IPS-15b (cell line): ENCODE measurements around the gene NPY4R.
"Not testable (repeated sequence)": the region's sequence is repeated elsewhere in the genome, so short reads cannot be mapped to it uniquely, and the experiment has no call there.

Experiments used
- H3K27me3 ChIP-seq: one replicate; pipeline ENCODE4 v1.6.1; 2013; ENCODE audit warnings: low read length; ENCODE audit not compliant: control insufficient read depth, insufficient read depth
- H3K36me3 ChIP-seq: one replicate; pipeline ENCODE4 v1.6.1; 2013; ENCODE audit warnings: low read length; ENCODE audit not compliant: control insufficient read depth, insufficient read depth
- H3K4me1 ChIP-seq: one replicate; pipeline ENCODE4 v1.6.1; 2013; ENCODE audit warnings: mild to moderate bottlenecking, low read length; ENCODE audit not compliant: control insufficient read depth, insufficient read depth
- H3K4me3 ChIP-seq: one replicate; pipeline ENCODE4 v1.5.1; 2013; ENCODE audit warnings: low read depth, low read length
- H3K9ac ChIP-seq: one replicate; pipeline ENCODE4 v1.6.1; 2013; ENCODE audit warnings: low read depth, mild to moderate bottlenecking, low read length
- H3K9me3 ChIP-seq: one replicate; pipeline ENCODE4 v1.6.1; 2013; ENCODE audit warnings: mild to moderate bottlenecking, low read length; ENCODE audit not compliant: control insufficient read depth, insufficient read depth

The NPY4R gene

DNA sequence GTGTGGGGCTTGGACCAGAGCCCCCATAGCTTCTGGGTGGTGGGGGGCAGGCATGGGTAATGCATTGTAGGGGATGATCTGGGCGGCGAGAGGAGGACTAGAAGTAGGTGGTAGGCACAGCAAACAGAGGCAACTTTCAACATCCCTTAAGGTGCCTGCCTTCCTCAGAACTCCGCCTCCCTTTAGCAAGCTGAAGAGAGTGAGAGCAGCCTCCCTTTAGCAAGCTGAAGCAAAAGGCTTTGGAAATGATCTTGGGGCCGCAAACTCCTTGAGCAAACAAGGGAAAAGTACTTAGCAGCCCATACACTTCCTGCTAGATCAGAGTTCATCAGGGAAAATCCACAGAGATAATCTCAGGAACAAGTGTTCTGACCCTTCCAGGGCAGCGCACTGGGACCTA lies 18.3 kb downstream of the NPY4R start:
- not testable (repeated sequence) for H3K4me1 ChIP-seq, H3K4me3 ChIP-seq, H3K9me3 ChIP-seq, H3K27me3 ChIP-seq, H3K9ac ChIP-seq, H3K36me3 ChIP-seq

DNA sequence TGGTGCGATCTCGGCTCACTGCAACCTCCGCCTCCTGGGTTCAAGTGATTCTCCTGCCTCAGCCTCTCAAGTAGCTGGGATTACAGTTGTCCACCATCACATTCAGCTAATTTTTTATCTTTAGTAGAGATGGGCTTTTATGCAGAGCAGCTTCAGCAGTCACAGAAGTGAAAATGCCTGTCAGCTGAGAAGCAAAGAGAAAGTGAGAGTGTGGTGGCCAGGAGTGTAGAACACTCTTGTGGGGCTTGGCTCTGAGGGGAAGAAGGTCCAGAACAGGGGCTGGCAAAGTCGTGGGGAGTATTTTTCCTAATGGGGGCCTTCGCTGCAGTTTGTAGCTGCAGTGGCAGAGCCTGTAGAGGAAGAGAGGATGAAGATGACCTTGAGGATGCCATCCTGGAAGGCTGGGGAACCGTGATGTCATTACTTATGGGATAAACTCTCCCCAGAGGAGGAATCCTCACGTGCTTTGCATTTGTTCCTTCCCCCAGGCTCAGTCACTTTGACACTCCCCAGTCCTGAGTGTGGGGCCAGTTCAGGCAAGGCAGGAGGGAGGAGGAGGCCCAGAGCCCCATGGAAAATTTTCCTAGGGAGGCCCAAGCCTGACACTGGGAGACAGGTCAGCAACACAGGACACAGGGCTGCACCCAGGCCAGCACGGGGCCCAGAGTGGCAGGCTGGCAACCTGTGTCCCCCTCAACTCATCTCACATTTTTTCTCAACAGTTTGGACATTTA lies 20.2 kb downstream of the NPY4R start:
- H3K4me1 ChIP-seq, result not testable (repeated sequence)

DNA sequence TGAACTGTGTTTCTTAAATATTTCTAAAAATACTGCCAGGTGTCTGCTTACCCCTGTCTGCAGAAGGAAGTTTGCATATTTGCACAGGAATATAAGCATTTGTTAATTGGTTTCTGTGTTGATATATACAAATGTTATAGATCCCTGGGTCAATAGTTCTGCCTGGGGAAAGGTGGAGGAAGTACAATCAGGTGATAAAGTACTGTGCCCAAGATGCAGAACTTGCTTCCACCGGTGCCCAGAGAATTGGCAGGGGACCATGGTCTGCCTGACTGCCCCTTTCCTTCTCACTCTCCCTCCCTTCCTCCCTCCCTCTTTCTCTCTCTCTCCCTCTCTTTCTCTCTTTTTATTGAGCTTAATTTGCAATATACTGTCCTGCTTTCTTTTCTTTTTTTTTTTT lies 22.3 kb downstream of the NPY4R start:
- not testable (repeated sequence) for H3K9ac ChIP-seq, H3K36me3 ChIP-seq, H3K9me3 ChIP-seq, H3K4me3 ChIP-seq, H3K27me3 ChIP-seq, H3K4me1 ChIP-seq

More for the DNA sequence above, 20.2 kb downstream of the NPY4R start:
- not testable (repeated sequence) for H3K27me3 ChIP-seq, H3K9ac ChIP-seq, H3K36me3 ChIP-seq, H3K9me3 ChIP-seq, H3K4me3 ChIP-seq

DNA sequence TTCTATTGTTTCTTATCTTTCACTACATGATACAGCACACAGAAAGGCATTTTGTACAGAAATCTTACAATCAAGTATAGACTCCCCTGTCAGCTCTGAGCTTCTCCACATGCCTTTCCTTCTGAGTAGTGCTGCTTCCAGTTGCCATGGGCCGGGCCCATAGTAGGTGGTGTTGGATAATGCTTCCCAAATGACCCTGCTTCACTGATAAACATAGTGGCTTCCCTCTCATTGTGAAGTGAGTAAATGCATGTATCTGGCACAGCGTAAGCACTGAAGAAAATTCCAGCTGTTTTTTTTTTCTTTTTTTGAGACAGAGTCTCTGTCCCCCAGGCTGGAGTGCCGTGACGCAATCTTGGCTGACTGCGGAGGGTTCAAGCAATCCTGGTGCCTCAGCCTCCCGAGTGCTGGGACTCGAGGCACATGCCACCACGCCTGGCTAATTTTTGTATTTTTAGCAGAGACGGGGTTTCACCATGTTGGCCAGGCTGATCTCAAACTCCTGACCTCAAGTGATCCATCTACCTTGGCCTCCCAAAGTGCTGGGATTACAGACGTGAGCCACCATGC lies 23.0 kb downstream of the NPY4R start:
- not testable (repeated sequence) for H3K9me3 ChIP-seq, H3K4me3 ChIP-seq, H3K27me3 ChIP-seq, H3K4me1 ChIP-seq, H3K36me3 ChIP-seq, H3K9ac ChIP-seq

DNA sequence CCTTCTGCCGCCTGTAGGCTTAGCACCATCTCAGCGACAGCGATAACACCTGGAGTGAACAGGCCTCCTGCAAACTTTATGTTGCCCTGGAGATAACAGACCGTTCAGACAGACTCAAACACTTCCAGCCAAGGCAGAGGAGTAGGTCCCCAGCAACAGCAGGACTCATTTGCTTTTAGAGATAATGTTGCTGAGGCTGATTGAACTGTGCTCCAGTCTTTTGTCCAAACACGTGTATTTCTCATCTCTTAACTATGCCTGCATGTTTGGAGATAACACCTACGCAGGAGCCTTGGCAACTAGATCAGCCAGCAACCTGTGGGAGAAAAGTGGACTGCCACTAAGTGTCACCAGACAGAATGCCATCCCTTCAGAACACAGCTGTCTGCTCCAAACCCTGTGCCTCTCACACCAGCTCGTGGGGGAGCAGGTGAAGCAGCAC lies 23.9 kb downstream of the NPY4R start:
- not testable (repeated sequence) for H3K36me3 ChIP-seq, H3K9me3 ChIP-seq, H3K4me1 ChIP-seq, H3K27me3 ChIP-seq, H3K9ac ChIP-seq, H3K4me3 ChIP-seq

DNA sequence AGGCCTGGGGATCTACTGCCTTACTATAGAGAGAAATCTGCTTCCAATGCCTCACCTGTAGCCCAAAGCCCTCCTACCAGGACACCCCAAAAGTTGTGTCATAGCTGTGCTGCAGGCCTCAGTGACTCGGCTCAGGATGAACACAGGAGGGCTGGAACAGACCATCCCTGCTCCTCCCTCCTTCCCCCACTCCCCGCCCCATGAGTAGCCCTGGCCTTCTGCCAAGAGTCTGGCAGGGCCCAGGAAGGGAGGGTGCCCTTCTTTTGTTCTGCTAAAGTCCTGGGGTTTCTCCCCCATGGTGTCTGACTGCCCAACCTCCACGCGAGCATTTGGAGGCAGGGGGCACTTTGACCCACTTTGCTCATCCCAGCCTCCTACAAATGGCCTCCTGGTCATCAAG lies 24.8 kb downstream of the NPY4R start:
- H3K36me3 ChIP-seq, H3K4me1 ChIP-seq, H3K9me3 ChIP-seq, H3K27me3 ChIP-seq, H3K4me3 ChIP-seq, H3K9ac ChIP-seq: not testable (repeated sequence)

DNA sequence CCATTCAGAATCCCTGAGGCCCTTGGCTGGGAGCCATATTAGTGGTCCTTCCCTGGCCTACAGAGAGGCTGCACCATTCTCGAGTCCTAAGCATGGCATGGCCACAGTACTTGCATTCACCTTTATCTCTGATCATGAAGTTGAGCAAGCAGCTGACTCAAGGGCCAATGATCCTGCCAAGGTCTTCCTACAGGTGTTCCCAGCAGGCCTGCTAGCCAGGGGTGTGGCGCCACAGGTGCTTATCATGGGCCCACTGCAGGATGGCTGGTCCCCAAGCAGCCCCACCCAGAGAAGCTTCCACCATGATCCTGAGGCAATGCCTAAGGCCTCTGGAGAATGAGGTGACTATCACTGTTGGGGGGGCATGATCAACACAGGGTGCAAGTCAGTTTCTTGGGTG lies 42.2 kb downstream of the NPY4R start:
- not testable (repeated sequence) for H3K4me1 ChIP-seq, H3K27me3 ChIP-seq, H3K9ac ChIP-seq, H3K9me3 ChIP-seq, H3K36me3 ChIP-seq, H3K4me3 ChIP-seq

DNA sequence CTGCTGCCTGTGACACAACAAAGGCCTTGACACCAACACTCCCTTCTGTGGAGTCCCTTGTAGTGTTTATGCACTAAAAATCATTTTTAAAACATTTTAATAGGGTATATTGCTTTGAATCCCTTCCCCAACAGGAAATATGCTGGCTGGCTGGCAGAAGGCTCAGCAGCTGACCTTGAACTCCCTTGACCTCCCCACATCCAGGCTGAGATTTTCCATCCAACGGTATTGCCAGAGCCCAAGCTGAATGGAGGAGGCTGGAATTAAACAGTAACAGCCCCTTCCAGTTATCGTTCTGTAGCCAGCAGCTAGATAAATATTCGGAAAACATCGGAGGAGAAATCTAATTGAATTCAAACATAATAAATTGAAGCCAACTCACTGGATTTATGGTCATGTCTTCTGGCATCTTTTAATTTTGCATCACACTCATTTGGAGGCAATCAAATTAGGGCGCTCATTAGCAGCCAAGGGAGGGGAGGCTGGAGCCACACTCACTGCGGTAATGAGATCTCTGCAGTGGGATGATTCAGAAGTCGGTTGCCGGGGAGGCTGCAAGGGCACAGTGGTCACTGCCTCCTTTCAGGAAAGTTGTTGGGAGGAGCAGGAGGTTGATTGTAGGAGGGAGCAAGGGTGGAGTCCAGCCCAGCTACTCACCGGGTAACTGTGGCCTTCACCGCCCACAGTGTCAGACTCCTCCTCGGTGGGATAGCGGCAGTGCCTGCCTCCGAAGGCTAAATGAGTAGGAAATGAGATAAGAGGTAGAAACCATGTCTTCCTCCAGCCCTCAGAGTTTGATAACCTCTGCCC lies 46.0 kb downstream of the NPY4R start:
- H3K4me3 ChIP-seq, H3K9me3 ChIP-seq, H3K4me1 ChIP-seq, H3K27me3 ChIP-seq, H3K36me3 ChIP-seq, H3K9ac ChIP-seq: not testable (repeated sequence)

DNA sequence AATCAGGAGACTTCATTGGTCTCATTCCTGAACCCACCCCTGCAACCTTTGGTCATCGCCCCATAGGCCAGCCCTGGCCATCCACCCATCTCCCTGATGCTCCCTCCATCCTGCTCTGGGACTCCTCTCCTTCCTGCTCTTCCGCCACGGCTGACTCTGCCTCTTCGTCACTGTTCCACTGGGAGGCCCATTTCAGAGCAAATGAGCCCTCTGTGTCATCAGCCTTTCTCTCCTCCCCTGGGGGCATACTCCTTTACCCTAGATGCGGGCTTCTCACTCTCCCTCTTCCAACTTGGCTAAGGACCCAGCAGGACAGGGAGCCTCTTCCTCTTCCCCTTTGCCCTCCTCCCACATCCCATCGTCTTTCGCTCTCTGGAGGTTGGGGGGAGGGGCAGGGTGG lies 47.5 kb downstream of the NPY4R start:
- H3K36me3 ChIP-seq, H3K27me3 ChIP-seq, H3K9me3 ChIP-seq, H3K4me3 ChIP-seq, H3K4me1 ChIP-seq, H3K9ac ChIP-seq: not testable (repeated sequence)

DNA sequence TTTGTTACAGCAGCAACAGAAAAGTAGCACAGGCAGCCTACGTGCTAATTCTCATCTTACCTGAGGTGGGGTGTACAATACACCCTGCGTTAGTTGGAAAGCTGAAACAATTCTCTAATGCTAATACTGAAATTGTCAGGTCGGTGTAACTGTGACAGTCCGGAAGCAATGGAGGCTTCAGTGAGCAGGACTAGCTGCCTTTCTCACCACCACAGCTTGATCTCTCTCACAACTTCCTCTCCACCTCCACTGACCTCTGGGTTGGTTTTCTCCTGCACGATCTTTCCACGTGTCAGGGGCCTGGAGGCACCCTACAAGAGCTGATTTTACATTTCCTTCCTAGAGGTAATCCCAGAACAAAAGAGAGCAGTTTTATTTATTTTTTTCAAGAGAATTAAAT lies 50.5 kb downstream of the NPY4R start:
- not testable (repeated sequence) for H3K9ac ChIP-seq, H3K4me1 ChIP-seq, H3K27me3 ChIP-seq, H3K9me3 ChIP-seq, H3K36me3 ChIP-seq, H3K4me3 ChIP-seq

DNA sequence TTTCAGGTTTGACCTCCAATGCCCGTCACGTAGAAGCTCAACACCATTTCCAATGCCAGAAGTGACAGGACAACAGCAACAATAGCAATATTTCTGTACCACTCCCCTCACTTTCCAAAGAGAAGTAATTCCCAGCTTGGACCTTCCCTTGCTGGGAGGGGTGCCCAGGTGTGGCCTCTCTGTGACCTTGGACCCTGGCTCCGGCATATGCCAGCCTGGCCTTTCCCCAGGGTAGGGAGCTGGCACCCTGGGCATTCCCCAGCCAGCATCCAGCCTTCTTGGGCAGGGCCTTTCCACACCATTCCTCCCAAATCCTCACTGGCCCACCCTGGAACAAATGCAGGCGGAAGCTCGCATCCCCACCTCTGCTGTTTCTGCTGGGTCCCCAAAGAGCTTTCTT lies 53.1 kb downstream of the NPY4R start:
- H3K4me3 ChIP-seq, H3K36me3 ChIP-seq: not testable (repeated sequence)

DNA sequence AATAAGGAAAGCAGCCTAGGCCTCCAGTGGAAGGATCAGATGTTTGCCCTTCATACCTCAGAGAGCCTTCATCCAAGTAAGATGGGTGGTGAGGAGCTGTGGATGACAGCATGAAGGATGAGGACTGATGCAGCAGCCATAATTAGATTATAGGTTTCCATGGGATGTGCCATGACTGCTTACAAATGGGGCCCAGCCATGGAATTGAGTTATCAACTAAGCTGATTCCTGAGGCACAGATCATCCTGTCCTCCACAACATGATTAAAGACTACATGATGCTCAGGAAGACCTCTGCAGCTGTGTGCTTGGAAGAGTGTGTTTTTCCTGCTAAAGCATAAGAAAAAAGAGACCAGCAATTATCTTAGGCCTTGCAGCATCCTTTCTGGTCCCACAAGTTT lies 54.6 kb downstream of the NPY4R start:
- H3K4me1 ChIP-seq, H3K9ac ChIP-seq, H3K9me3 ChIP-seq, H3K4me3 ChIP-seq, H3K27me3 ChIP-seq, H3K36me3 ChIP-seq: not testable (repeated sequence)

More for the DNA sequence above, 53.1 kb downstream of the NPY4R start:
- H3K27me3 ChIP-seq, H3K9ac ChIP-seq, H3K4me1 ChIP-seq, H3K9me3 ChIP-seq: not testable (repeated sequence)
